IPS-NIHi11 (cell line): ENCODE results near the gene TBX10.
"Not testable (repeated sequence)": the region's sequence is repeated elsewhere in the genome, so short reads cannot be mapped to it uniquely, and the experiment has no call there.

Experiments used
- DNase-seq: peaks from one replicate; pipeline ENCODE4 v3.0.0; 2012; ENCODE audit warnings: mixed read lengths, low spot score

Gene TBX10

GRCh38 chr11:67645521-67646461, 6.2 kb upstream of the TBX10 start:
- DNase-seq, result peak; percentile 44

- peak; percentile 56 for DNase-seq
Measured at GRCh38 chr11:67644472-67645418, 5.2 kb upstream of the TBX10 start.

GRCh38 chr11:67644042-67644441, 4.5 kb upstream of the TBX10 start:
- DNase-seq, result no peak

GRCh38 chr11:67642173-67643120, 2.9 kb upstream of the TBX10 start:
- DNase-seq, result no peak

DNA sequence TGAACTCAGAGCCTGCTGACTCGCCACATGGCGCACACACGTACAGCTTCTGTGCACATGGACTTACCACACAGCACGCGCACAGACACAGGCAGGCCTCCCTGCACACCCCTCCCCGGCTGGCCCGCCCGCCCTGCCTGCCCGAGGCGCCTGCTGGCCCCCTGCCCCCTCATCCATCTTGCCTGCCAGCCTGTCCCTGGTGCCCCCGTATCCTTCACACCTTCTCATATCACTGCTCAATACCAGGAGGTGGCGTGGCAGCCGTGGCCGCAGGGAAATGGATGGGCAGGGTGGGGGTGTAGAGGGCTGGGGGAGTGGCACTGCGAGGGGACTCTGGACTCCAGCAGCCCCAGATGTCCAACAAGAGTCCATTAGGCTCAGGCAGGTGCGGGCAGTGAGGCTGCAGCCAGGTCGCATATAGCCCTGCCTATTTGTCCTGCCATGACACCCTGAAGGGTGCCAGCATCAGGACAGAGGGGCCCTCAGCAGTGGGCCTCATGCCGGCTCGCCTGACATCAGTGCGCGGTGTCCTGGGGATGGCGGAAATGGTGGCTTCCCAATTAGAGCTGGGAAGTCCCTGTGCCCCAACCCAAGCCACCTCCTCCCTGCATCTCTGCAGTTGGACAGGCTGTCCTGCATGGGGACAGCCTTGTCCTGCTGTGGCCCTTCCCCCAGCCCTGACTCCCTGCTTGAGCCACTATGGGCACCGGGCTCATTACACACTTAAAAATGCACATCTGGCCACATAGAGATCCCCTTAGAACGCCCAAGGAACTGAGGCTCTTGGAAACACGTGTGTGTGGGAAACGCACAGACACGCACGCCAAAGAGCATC, 2.0 kb upstream of the TBX10 start:
- DNase-seq, result no peak

GRCh38 chr11:67640758-67641337, 1.3 kb upstream of the TBX10 start:
- DNase-seq, result no peak

- DNase-seq, result peak; percentile 87
Measured at GRCh38 chr11:67640021-67640757, 626 bp upstream of the TBX10 start.

DNA sequence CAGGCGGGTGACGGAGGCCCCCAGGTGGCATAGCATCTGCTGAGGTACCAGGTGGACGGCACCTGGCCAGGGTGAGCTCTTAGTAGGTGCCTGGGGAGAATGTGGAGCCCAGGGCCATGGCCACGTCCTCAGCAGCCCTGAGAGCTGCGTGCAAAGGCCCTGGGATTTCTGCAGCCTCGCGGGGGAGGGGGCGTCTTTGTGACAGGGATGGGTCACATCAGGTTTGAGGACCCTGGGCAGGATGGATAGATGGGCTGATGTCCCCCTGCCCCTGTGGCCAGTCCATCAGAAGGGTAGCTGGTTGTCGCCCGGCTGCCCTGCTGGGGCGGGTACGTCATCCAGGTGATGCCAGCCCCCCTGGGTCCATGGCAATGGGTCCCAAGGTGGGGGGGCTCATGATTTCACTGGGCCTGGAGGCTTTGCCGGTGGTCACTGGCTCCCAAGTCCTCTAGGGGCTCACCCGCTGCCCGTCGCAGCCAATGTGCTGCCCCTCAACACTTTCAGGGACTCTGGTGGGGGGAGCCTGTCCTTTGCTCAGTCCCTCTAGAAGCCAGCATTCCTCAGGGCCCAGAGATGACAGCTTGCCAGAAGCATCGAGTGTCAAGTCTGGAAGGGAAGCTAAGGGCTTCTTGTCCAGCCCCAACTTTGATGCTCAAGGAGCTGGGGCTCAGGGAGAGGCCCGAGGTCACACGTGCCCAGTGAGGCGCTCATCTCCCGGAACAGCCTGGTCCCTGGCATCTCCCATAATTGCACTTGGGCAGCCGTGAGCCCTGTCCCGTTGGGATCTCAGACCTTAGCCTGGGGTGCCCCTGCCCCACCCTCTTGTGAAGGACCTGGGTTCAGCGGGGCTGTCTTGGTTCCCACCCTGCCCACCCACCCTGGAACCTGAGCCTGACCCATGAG, 777 bp downstream of the TBX10 start:
- no peak for DNase-seq

DNA sequence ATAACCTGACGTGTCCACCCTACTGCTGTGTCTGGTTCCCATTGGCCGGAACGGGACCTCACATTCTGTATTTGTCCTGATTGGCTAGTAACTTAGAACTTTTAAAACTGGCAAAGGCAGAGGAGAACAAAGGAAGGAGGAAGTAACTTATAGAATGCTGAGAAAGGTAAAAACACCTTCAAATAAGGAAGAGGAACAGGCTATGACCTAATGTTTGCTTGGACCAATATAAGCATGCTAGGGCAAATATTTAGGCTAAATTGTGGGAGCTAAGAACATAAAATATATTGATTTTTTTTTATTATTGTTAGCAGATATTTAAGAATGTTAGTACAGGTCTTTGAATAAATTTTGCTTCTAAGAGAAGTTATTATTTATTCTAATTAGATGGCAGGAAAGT, 2.1 kb downstream of the TBX10 start:
- DNase-seq, result not testable (repeated sequence)

GRCh38 chr11:67636962-67637361, 2.6 kb downstream of the TBX10 start:
- no peak for DNase-seq

- DNase-seq, result no peak
Measured at GRCh38 chr11:67635231-67635521, 4.4 kb downstream of the TBX10 start.

DNA sequence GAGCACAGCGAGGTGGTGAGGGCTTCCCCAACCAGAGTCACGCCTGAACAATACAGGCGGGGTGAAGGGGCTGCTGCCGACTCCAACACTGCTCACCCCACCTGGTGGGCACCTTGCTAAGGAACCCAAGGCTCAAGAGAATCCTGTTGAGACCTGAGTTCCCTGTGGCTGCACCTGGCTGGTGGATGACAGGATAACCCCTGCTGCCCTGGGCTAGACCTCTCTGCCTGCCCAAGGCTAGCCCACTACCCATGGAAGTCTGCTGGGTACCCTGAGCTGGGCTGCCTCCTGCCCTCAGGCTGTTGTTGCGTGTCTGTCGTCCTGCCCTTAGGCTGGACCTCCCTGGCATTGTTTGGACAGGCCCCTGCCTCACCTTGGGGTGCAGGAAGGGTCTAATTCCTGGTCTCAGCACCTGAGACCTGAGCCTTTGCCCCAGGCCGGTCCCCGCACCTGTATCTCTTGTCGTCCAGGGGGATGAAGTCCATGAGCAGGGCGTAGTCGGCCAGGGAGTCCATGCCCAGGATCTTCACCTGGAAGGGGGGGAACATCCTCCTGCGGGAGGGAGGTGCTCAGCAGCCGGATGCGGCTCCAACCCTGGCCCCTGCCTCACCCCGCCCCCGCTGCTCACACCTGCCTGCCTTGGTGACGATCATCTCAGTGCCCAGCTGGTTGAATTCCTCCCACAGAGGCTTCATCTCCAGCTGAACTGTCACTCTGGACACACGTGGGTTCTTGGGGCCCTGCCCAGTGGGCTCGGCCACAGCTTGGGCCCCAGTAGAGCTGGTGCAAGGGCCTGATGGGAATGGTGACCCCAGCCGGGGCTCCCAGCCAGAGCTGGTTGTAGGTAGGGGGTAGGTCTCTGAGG, 5.0 kb downstream of the TBX10 start:
- DNase-seq, result no peak

- DNase-seq, result no peak
Measured at GRCh38 chr11:67633758-67634365, 5.7 kb downstream of the TBX10 start.

DNA sequence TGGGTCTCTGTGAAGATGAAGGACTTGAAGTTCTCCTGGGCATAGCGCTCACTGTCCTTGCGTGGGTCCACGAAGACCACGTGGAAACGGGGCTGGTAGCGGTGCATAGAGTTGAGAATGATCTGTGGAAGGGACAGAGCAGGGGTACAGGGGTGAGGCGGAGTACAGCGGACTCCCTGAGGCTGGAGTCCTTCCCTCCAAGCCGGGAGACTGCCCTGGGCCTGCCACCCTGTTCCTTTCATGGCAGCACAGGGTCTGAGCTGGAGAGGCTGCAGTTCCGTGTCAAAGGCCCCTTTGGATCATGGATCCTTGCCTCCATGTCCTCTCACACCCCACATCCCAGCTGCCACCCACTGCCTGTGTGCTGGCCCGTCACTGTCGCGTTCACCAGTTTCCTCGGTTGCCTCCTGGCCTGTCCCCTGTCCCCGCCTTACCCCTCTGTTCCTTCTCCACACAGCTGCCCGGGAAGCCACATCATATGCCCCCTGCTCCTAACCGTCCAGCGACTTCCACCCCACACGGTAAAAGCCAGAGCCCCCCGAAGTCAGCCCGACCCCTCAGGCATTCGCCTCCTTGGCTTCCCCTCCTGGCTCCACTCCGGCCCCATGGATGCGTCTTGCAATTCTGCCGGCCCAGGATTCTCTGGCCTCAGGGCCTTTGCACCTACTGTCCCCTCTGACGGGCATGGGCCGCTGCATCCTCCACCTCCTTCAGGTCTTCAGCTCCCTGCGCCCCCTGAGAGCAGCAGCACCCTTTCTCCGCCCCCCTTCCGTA, 6.4 kb downstream of the TBX10 start:
- DNase-seq, result peak; percentile 1

GRCh38 chr11:67632175-67632981, 7.2 kb downstream of the TBX10 start:
- peak; percentile 6 for DNase-seq

DNA sequence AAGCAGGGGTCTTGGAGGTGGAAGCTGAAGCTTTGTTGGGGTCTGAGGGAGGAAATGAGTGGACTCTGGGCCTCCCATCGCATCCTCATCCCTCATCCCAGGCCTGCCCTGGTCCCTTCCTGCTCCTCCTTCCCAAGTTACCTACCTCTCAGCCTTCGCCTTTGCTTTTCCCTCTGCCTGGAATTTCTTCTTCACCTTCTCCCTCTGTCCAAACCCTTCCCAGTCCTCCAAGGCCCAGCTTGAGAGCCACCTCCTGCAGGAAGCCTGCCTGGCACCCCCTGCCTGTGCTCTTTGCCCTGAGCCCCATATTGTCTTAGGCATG, 7.7 kb downstream of the TBX10 start:
- DNase-seq, result no peak
